Peyer's patch (tissue), 4 donors: ENCODE results near the gene PIP5KL1. TPM values are rescaled to one million over a fixed set of nuclear protein-coding genes. Genes with fewer than 3 reads are reported as not detected.

Experiments
- DNase-seq, 3 donors: peaks; one replicate each; pipeline ENCODE4 v3.0.0-alpha.2; 2017 to 2019
- H3K27ac ChIP-seq, 4 donors: fragments of 200-600 bp; sonication (generic); one replicate each; pipeline ENCODE4 v1.5.1; 2016 to 2019
- H3K27me3 ChIP-seq, 2 donors: fragments of 200-600 bp; sonication (generic); one replicate each; pipeline ENCODE4 v1.5.1; 2019
- H3K36me3 ChIP-seq, 3 donors: fragments of 200-600 bp; sonication (generic); one replicate each; pipeline ENCODE4 v1.5.1; 2016 to 2019
- H3K4me1 ChIP-seq, 4 donors: fragments of 200-600 bp; sonication (generic); one replicate each; pipeline ENCODE4 v1.5.1; 2016 to 2019
- H3K4me3 ChIP-seq, 4 donors: fragments of 200-600 bp; sonication (generic); 1 replicate in 3 of 4; 2 replicates in 1 of 4; pipeline ENCODE4 v1.5.1; 2016 to 2019; ENCODE audit warnings: mild to moderate bottlenecking in 1 of 4
- H3K9me3 ChIP-seq, 4 donors: fragments of 200-600 bp; sonication (generic); one replicate each; pipeline ENCODE4 v1.5.1; 2016 to 2019; ENCODE audit warnings: mild to moderate bottlenecking in 1 of 4
- CTCF ChIP-seq, 6 experiments: fragments of 450-650 bp in 4 of 6; fragments of 200-600 bp in 2 of 6; sonication (generic) in 1 of 6; IDR thresholded peaks; one replicate each; pipeline ENCODE4 v1.5.1; 2017 to 2019; ENCODE audit warnings: antibody characterized with exemption in 6 of 6, mild to moderate bottlenecking in 3 of 6, moderate library complexity in 1 of 6
- POLR2A ChIP-seq, 2 donors: fragments of 450-650 bp; IDR thresholded peaks; one replicate each; pipeline ENCODE4 v1.5.1; 2017; ENCODE audit warnings: antibody characterized with exemption in 2 of 2, mild to moderate bottlenecking in 2 of 2, moderate library complexity in 2 of 2
- total RNA-seq, 4 donors: library from RNA; depleted of rRNA; stranded (reverse); fragments of >200 nt; gene quantifications; one replicate each; pipeline ENCODE4 v1.1.0, GENCODE V29; 2016

Gene PIP5KL1
- total RNA-seq, 4 donors from 2014 or later = 2.5 TPM; not detected in 3

GRCh38 chr9:127967151-127967809, 36.7 kb upstream of the PIP5KL1 start:
- H3K4me3 ChIP-seq = no peak overlapping the region
- DNase-seq = no peak

GRCh38 chr9:127966416-127967150, 36.0 kb upstream of the PIP5KL1 start:
- H3K9me3 ChIP-seq = no peaks in the 10 kb centered on the region
- H3K36me3 ChIP-seq = no peaks in the 10 kb centered on the region
- peak overlapping the region; percentile 83 to 99 (median 96) for H3K27ac ChIP-seq
- peaks cover 24 to 96% (median 76%) of the 10 kb centered on the region in 4 donors for H3K4me1 ChIP-seq
- TF ChIP-seq POLR2A (IDR thresholded peaks at IDR 0.05) (no peak), CTCF (IDR thresholded peaks at IDR 0.05) (no peak)
- no peak for DNase-seq
- H3K27me3 ChIP-seq = no peaks in the 10 kb centered on the region
- H3K4me3 ChIP-seq = peak overlapping the region in 1 of 4 donors; percentile 6

More at GRCh38 chr9:127967151-127967809, 36.7 kb upstream of the PIP5KL1 start:
- Histone ChIP-seq H3K27ac (peak overlapping the region; percentile 83 to 99 (median 96)), H3K4me1 (peaks cover 24 to 98% (median 82%) of the 10 kb centered on the region in 4 donors), H3K27me3 (no peaks in the 10 kb centered on the region), H3K36me3 (no peaks in the 10 kb centered on the region), H3K9me3 (no peaks in the 10 kb centered on the region)
- no peak for TF ChIP-seq POLR2A (IDR thresholded peaks at IDR 0.05)
- no peak for TF ChIP-seq CTCF (IDR thresholded peaks at IDR 0.05)

GRCh38 chr9:127965953-127966352, 35.4 kb upstream of the PIP5KL1 start:
- no peak for DNase-seq
- no peaks in the 10 kb centered on the region for H3K36me3 ChIP-seq
- H3K4me3 ChIP-seq = peak overlapping the region in 2 of 4 donors; percentile 2 to 11
- TF ChIP-seq POLR2A (IDR thresholded peaks at IDR 0.05) (no peak), CTCF (IDR thresholded peaks at IDR 0.05) (no peak)
- H3K4me1 ChIP-seq = peaks cover 24 to 96% (median 70%) of the 10 kb centered on the region in 4 donors
- H3K27ac ChIP-seq = peak overlapping the region; percentile 83 to 99 (median 96)
- no peaks in the 10 kb centered on the region for H3K27me3 ChIP-seq
- no peaks in the 10 kb centered on the region for H3K9me3 ChIP-seq

GRCh38 chr9:127963359-127964064, 32.9 kb upstream of the PIP5KL1 start:
- Histone ChIP-seq H3K36me3 (no peaks in the 10 kb centered on the region), H3K4me1 (peaks cover 19 to 84% (median 58%) of the 10 kb centered on the region in 4 donors), H3K27me3 (no peaks in the 10 kb centered on the region), H3K4me3 (peak overlapping the region in 1 of 4 donors; percentile 3), H3K9me3 (no peaks in the 10 kb centered on the region), H3K27ac (peak overlapping the region; percentile 83 to 99 (median 96))
- no peak for DNase-seq
- TF ChIP-seq POLR2A (IDR thresholded peaks at IDR 0.05) = no peak
- no peak for TF ChIP-seq CTCF (IDR thresholded peaks at IDR 0.05)

- Histone ChIP-seq H3K9me3 (no peaks in the 10 kb centered on the region), H3K4me1 (peaks cover 14 to 78% (median 55%) of the 10 kb centered on the region in 4 donors), H3K36me3 (no peaks in the 10 kb centered on the region), H3K27ac (peak overlapping the region; percentile 83 to 99 (median 96)), H3K27me3 (no peaks in the 10 kb centered on the region), H3K4me3 (peak overlapping the region in 1 of 4 donors; percentile 3)
- no peak for DNase-seq
- no peak for TF ChIP-seq POLR2A (IDR thresholded peaks at IDR 0.05)
- TF ChIP-seq CTCF (IDR thresholded peaks at IDR 0.05) = no peak
Observed at GRCh38 chr9:127963041-127963358, 32.4 kb upstream of the PIP5KL1 start.
